HG02610 (cell line): ENCODE measurements around the gene GRPR.
"Not testable (repeated sequence)": the region's sequence is repeated elsewhere in the genome, so short reads cannot be mapped to it uniquely, and the experiment has no call there.

Experiments used
- ATAC-seq: cut with Tn5 transposase; IDR thresholded peaks from one replicate; pipeline ENCODE4 v1.9.1; 2021; ENCODE audit warnings: mild to moderate bottlenecking, moderate library complexity; ENCODE audit not compliant: unreplicated experiment

The GRPR gene

GRCh38 chrX:16175329-16176061 is 52.1 kb downstream of the GRPR start:
- ATAC-seq = no peak

- ATAC-seq = no peak
Observed at GRCh38 chrX:16177260-16177659, 53.9 kb downstream of the GRPR start.

- ATAC-seq = not testable (repeated sequence)
Observed at GRCh38 chrX:16183843-16184242, 60.5 kb downstream of the GRPR start.

GRCh38 chrX:16185725-16186136 is 62.4 kb downstream of the GRPR start:
- ATAC-seq = peak; percentile 96

GRCh38 chrX:16186380-16187007 is 63.1 kb downstream of the GRPR start:
- ATAC-seq = no peak

GRCh38 chrX:16187024-16187760 is 63.8 kb downstream of the GRPR start:
- ATAC-seq = no peak

GRCh38 chrX:16188687-16189086 is 65.3 kb downstream of the GRPR start:
- ATAC-seq = no peak

GRCh38 chrX:16191605-16192004 is 68.2 kb downstream of the GRPR start:
- ATAC-seq = no peak

GRCh38 chrX:16196829-16197228 is 73.5 kb downstream of the GRPR start:
- no peak for ATAC-seq

GRCh38 chrX:16199343-16199742 is 76.0 kb downstream of the GRPR start:
- no peak for ATAC-seq

GRCh38 chrX:16202943-16203342 is 79.6 kb downstream of the GRPR start:
- no peak for ATAC-seq
